HG02642 (cell line): ENCODE data around the gene EP300.
"Not testable (repeated sequence)": the region's sequence is repeated elsewhere in the genome, so short reads cannot be mapped to it uniquely, and the experiment has no call there.

ENCODE experiments used
- ATAC-seq: cut with Tn5 transposase; IDR thresholded peaks from one replicate; pipeline ENCODE4 v1.9.1; 2021; ENCODE audit warnings: mild to moderate bottlenecking; ENCODE audit not compliant: unreplicated experiment, poor library complexity

EP300 gene

GRCh38 chr22:41076857-41077256 lies 15.5 kb upstream of the EP300 start:
- ATAC-seq, result no peak

- ATAC-seq, result no peak
Measured at GRCh38 chr22:41078931-41079330, 13.5 kb upstream of the EP300 start.

GRCh38 chr22:41085842-41086241 lies 6.5 kb upstream of the EP300 start:
- no peak for ATAC-seq

GRCh38 chr22:41091132-41092022 lies 1.0 kb upstream of the EP300 start:
- ATAC-seq, result peak; percentile 78

GRCh38 chr22:41092847-41093411 lies 537 bp downstream of the EP300 start:
- ATAC-seq, result no peak

- ATAC-seq, result no peak
Measured at GRCh38 chr22:41094041-41094593, 1.7 kb downstream of the EP300 start.

- no peak for ATAC-seq
Measured at GRCh38 chr22:41096391-41096790, 4.0 kb downstream of the EP300 start.

- no peak for ATAC-seq
Measured at GRCh38 chr22:41096841-41097240, 4.4 kb downstream of the EP300 start.

- ATAC-seq, result no peak
Measured at GRCh38 chr22:41099036-41099435, 6.6 kb downstream of the EP300 start.

- ATAC-seq, result no peak
Measured at GRCh38 chr22:41106122-41106968, 14.0 kb downstream of the EP300 start.

- ATAC-seq, result not testable (repeated sequence)
Measured at GRCh38 chr22:41106969-41107325, 14.6 kb downstream of the EP300 start.

GRCh38 chr22:41110968-41111367 lies 18.6 kb downstream of the EP300 start:
- ATAC-seq, result no peak

GRCh38 chr22:41116342-41116741 lies 23.9 kb downstream of the EP300 start:
- ATAC-seq, result no peak

- ATAC-seq, result no peak
Measured at GRCh38 chr22:41117127-41117965, 25.0 kb downstream of the EP300 start.

- no peak for ATAC-seq
Measured at GRCh38 chr22:41123151-41123550, 30.8 kb downstream of the EP300 start.

GRCh38 chr22:41124086-41124485 lies 31.7 kb downstream of the EP300 start:
- no peak for ATAC-seq

GRCh38 chr22:41127451-41127850 lies 35.1 kb downstream of the EP300 start:
- ATAC-seq, result no peak

- no peak for ATAC-seq
Measured at GRCh38 chr22:41128606-41129005, 36.2 kb downstream of the EP300 start.

- ATAC-seq, result no peak
Measured at GRCh38 chr22:41132550-41132949, 40.2 kb downstream of the EP300 start.
